CD4-positive, alpha-beta T cell (primary cell): ENCODE results near the gene FAM3A. TPM values are rescaled to one million over a fixed set of nuclear protein-coding genes. Genes with fewer than 3 reads are reported as not detected.
A peak's percentile ranks its signal among the peaks of the same experiment; 100 is the strongest.

Experiments used
- ATAC-seq: fragments of 200-7000 bp; cut with Tn5 transposase; one replicate; pipeline ENCODE4 v1.10.0; 2022; ENCODE audit warnings: mild to moderate bottlenecking; ENCODE audit not compliant: poor library complexity
- CTCF ChIA-PET: fragments of 350-600 bp; sonication (Branson Sonifier 250); formaldehyde crosslinking; loops from one replicate; lab custom pipeline; 2021; ENCODE audit warnings: antibody characterized with exemption, inconsistent platforms; lab: Charles Lee
- POLR2A ChIA-PET: fragments of 350-600 bp; sonication (Branson Sonifier 250); formaldehyde crosslinking; loops from one replicate; lab custom pipeline; 2021; ENCODE audit warnings: antibody characterized with exemption, inconsistent platforms; lab: Charles Lee
- DNase-seq, 14 experiments: peaks; one replicate each; pipeline ENCODE4 v3.0.0-alpha.2; 2013 to 2020; ENCODE audit warnings: mixed read lengths in 2 of 14
- H3K27ac ChIP-seq, 2 donors: one replicate each; pipeline versions ENCODE4 v1.5.1 to v1.7.0; 2013; ENCODE audit warnings: low read length in 2 of 2, low read depth in 1 of 2, mild to moderate bottlenecking in 1 of 2
- H3K27me3 ChIP-seq, 2 experiments: 1 replicate in 1 of 2; 2 replicates in 1 of 2; pipeline versions ENCODE4 v1.6.1 to v1.7.0; 2013; ENCODE audit warnings: low read length in 2 of 2, control low read depth in 1 of 2, mild to moderate bottlenecking in 1 of 2, moderate library complexity in 1 of 2; ENCODE audit not compliant: insufficient read depth in 2 of 2, control insufficient read depth in 1 of 2
- H3K36me3 ChIP-seq: one replicate; pipeline ENCODE4 v1.6.1; 2013; ENCODE audit warnings: low read length, control low read depth; ENCODE audit not compliant: insufficient read depth
- H3K4me1 ChIP-seq: one replicate; pipeline ENCODE4 v1.6.1; 2013; ENCODE audit warnings: low read length, control low read depth; ENCODE audit not compliant: insufficient read depth
- H3K4me3 ChIP-seq: one replicate; pipeline ENCODE4 v1.5.1; 2013; ENCODE audit warnings: mild to moderate bottlenecking, low read length, moderate library complexity
- H3K9me3 ChIP-seq, 2 experiments: 1 replicate in 1 of 2; 2 replicates in 1 of 2; pipeline versions ENCODE4 v1.6.1 to v1.7.0; 2013; ENCODE audit warnings: low read length in 2 of 2, mild to moderate bottlenecking in 2 of 2, control low read depth in 1 of 2, moderate library complexity in 1 of 2; ENCODE audit not compliant: control insufficient read depth in 1 of 2, insufficient read depth in 1 of 2
- H3K27ac Mint-ChIP-seq: one replicate; pipeline ENCODE4 v1.8.0; 2020; ENCODE audit warnings: mixed read lengths
- H3K27me3 Mint-ChIP-seq: one replicate; pipeline ENCODE4 v1.8.0; 2021; ENCODE audit warnings: mixed read lengths
- H3K36me3 Mint-ChIP-seq: one replicate; pipeline ENCODE4 v1.8.0; 2021; ENCODE audit warnings: low read depth, mixed read lengths
- H3K4me1 Mint-ChIP-seq: one replicate; pipeline ENCODE4 v1.8.0; 2021; ENCODE audit warnings: low read depth, mixed read lengths
- H3K4me3 Mint-ChIP-seq: one replicate; pipeline ENCODE4 v1.8.0; 2020; ENCODE audit warnings: mild to moderate bottlenecking, mixed read lengths
- H3K9me3 Mint-ChIP-seq: one replicate; pipeline ENCODE4 v1.8.0; 2020; ENCODE audit warnings: mixed read lengths
- intact Hi-C, 2 experiments: fragments of 100-400 bp; cut with DNase I in 1 of 2; cut with micrococcal nuclease in 1 of 2; formaldehyde crosslinking; loops; one replicate each; pipeline versions ENCODE4 v1.15.1 to v1.9.0; 2023 to 2025; cut with DNase I, micrococcal nuclease
- total RNA-seq, 174 experiments: library from RNA in 2 of 174; stranded (reverse) in 2 of 174; gene quantifications; one replicate each; pipeline ENCODE4 v1.2.3 and lab custom pipeline; 2021 to 2026
- TF ChIP-seq, protein P1 (sequence below): fragments of 200-600 bp; IDR thresholded peaks from one replicate; pipeline ENCODE4 v1.8.0; 2022; ENCODE audit warnings: antibody characterized with exemption, mild to moderate bottlenecking

FAM3A gene
- total RNA-seq, 2 experiments from 2014 or later: 36.1 to 38.2 TPM

DNA sequence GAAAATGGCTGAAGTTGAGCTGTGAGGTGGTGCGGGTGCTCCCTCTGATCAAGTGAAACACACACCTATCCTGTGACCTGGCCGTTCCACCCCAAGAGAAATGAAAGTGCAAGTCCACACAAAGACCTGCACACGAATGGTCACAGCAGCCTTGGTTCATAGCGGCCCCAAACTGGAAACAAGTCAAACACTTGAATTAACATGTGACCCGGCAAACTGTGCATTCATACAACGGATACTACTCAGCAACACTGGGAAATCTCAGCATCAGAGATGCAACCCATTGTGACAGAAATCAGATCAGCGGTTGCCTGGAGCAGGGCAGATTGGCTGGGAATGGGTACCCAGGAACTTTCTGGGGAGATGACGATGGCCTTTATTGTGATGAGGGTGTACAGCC lies 23.0 kb upstream of the FAM3A start:
- intact Hi-C loops: no loop called here
- ATAC-seq: no peak
- TF ChIP-seq, protein P1, sequence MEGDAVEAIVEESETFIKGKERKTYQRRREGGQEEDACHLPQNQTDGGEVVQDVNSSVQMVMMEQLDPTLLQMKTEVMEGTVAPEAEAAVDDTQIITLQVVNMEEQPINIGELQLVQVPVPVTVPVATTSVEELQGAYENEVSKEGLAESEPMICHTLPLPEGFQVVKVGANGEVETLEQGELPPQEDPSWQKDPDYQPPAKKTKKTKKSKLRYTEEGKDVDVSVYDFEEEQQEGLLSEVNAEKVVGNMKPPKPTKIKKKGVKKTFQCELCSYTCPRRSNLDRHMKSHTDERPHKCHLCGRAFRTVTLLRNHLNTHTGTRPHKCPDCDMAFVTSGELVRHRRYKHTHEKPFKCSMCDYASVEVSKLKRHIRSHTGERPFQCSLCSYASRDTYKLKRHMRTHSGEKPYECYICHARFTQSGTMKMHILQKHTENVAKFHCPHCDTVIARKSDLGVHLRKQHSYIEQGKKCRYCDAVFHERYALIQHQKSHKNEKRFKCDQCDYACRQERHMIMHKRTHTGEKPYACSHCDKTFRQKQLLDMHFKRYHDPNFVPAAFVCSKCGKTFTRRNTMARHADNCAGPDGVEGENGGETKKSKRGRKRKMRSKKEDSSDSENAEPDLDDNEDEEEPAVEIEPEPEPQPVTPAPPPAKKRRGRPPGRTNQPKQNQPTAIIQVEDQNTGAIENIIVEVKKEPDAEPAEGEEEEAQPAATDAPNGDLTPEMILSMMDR: no peak
- no peak overlapping the region for H3K4me3 Mint-ChIP-seq
- POLR2A ChIA-PET: interaction anchor here (0.6 kb wide), 1 partner anchor 191 kb away, joined by 4 read pairs; no protein-coding TSS in a partner anchor
- Histone ChIP-seq H3K4me3 (no peak overlapping the region), H3K27ac (no peak overlapping the region), H3K4me1 (peaks cover 32% of the 10 kb centered on the region), H3K27me3 (no peaks in the 10 kb centered on the region), H3K36me3 (peaks cover 20% of the 10 kb centered on the region), H3K9me3 (no peaks in the 10 kb centered on the region)
- peaks cover 21% of the 10 kb centered on the region for H3K4me1 Mint-ChIP-seq
- no peak for DNase-seq
- no peaks in the 10 kb centered on the region for H3K27me3 Mint-ChIP-seq
- CTCF ChIA-PET: interaction anchor here (0.8 kb wide), 1 partner anchor 78 kb away, joined by 3 read pairs; no protein-coding TSS in a partner anchor
- H3K9me3 Mint-ChIP-seq: no peaks in the 10 kb centered on the region
- H3K36me3 Mint-ChIP-seq: peaks cover 15% of the 10 kb centered on the region
- no peak overlapping the region for H3K27ac Mint-ChIP-seq

DNA sequence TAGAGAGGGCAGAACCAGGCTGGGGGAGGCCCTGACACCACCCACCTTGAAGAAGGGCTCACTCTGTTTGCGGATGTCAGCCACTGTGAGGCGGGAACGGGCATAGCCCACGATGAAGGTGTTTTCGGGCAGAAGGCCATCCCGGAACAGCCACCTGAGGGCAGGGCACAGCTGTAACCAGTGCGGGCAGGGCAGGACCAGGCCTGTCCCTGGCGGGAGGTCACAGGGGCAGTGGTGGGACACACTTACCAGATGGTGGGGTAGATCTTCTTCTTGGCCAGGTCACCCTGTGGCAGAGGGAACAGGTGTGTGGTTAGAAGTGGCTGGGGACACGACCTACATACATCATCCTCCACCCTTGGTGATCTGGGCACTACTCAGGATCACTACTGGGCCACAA lies 19.9 kb upstream of the FAM3A start:
- no peak overlapping the region for H3K4me3 ChIP-seq
- no peak overlapping the region for H3K27ac ChIP-seq
- POLR2A ChIA-PET: no interaction called here
- H3K27me3 ChIP-seq: no peaks in the 10 kb centered on the region
- Mint-ChIP-seq H3K36me3 (peaks cover 6% of the 10 kb centered on the region), H3K4me1 (peaks cover 11% of the 10 kb centered on the region), H3K27me3 (no peaks in the 10 kb centered on the region), H3K4me3 (no peak overlapping the region), H3K9me3 (no peaks in the 10 kb centered on the region), H3K27ac (no peak overlapping the region)
- no peaks in the 10 kb centered on the region for H3K9me3 ChIP-seq
- H3K36me3 ChIP-seq: peaks cover 34% of the 10 kb centered on the region
- no peak for DNase-seq
- CTCF ChIA-PET: interaction anchor here (1.5 kb wide), 1 partner anchor 162 kb away, joined by 3 read pairs; no protein-coding TSS in a partner anchor
- peaks cover 9% of the 10 kb centered on the region for H3K4me1 ChIP-seq
- intact Hi-C loops: no loop called here
- no peak for ATAC-seq
- TF ChIP-seq, protein P1: no peak

DNA sequence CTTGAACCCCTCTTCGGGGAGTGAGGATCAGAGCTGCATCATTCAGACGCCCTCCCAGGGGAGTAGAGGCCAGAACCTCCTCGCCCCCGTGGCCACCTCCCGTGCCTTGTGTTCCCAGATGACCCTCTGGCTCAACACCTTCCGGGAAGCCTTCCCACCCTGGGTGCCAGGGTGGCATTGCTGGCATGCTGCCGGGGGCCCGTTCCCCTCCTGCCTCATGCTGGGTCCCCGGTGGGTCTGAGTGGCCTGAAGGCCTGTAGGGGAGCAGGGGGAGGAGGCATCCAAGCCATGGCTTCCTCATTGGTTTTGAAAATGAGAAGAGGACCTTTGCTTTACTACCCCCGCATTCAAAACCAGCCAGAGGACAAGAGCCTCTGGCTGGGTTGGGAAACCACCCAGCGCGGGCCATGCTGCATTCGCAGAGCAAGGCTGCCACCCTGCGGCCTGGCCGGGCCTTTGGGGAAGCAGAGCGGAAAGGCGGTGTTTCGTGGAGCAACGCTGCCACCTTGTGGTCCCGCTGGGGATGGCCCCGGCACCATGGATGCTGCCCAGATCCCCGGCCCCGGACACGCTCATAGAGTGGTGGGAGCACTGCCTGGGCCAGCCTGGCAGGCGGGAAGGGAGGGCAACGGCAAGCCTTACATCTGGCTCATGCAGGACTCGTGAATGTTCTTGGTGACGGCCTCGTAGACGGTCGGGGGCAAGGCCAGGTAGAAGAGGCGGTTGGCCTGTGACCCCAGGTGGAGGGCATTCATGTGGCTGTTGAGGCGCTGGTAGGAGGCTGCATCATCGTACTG lies 18.7 kb upstream of the FAM3A start:
- no peaks in the 10 kb centered on the region for H3K9me3 ChIP-seq
- peaks cover 6% of the 10 kb centered on the region for H3K36me3 Mint-ChIP-seq
- H3K36me3 ChIP-seq: peaks cover 30% of the 10 kb centered on the region
- TF ChIP-seq, protein P1: peak; percentile 97
- ChIA-PET POLR2A (interaction anchor here (1.1 to 1.7 kb wide), 2 partner anchors 47 to 136 kb away, joined by 3 read pairs; partner anchors contain the start of gene RPL10), CTCF (interaction anchor here (1.5 kb wide), 1 partner anchor 161 kb away, joined by 3 read pairs; no protein-coding TSS in a partner anchor)
- H3K9me3 Mint-ChIP-seq: no peaks in the 10 kb centered on the region
- H3K4me3 Mint-ChIP-seq: no peak overlapping the region
- H3K4me3 ChIP-seq: no peak overlapping the region
- DNase-seq: peak; percentile 79 to 94 (median 88)
- peaks cover 11% of the 10 kb centered on the region for H3K4me1 Mint-ChIP-seq
- H3K27me3 Mint-ChIP-seq: no peaks in the 10 kb centered on the region
- H3K4me1 ChIP-seq: peaks cover 9% of the 10 kb centered on the region
- peak; percentile 97 for ATAC-seq
- H3K27ac ChIP-seq: no peak overlapping the region
- H3K27me3 ChIP-seq: no peaks in the 10 kb centered on the region
- intact Hi-C loops: loop anchor here (1.0 to 5.0 kb wide), 3 partner anchors 132 to 521 kb away; partner anchors contain the start of gene RPL10 (in 1 of the 2)
- peak overlapping the region; percentile 51 for H3K27ac Mint-ChIP-seq
